Tibial artery (tissue), 4 donors: ENCODE results near the gene CFAP210.
"Not testable (repeated sequence)": the region's sequence is repeated elsewhere in the genome, so short reads cannot be mapped to it uniquely, and the experiment has no call there.

Source experiments
- DNase-seq, 2 donors: peaks; one replicate each; pipeline ENCODE4 v3.0.0-alpha.2; 2019
- H3K27ac ChIP-seq, 2 donors: fragments of 200-600 bp; sonication (generic) in 1 of 2; 1 replicate in 1 of 2; 2 replicates in 1 of 2; pipeline ENCODE4 v1.5.1; 2018 to 2019; ENCODE audit warnings: mild to moderate bottlenecking in 1 of 2
- H3K27me3 ChIP-seq, 2 donors: fragments of 200-600 bp; sonication (generic) in 1 of 2; one replicate each; pipeline versions ENCODE4 v1.5.1 to v1.6.0; 2016 to 2019
- H3K36me3 ChIP-seq, 3 donors: fragments of 200-600 bp; sonication (generic) in 2 of 3; one replicate each; pipeline ENCODE4 v1.5.1; 2016 to 2019; ENCODE audit warnings: mild to moderate bottlenecking in 2 of 3
- H3K4me1 ChIP-seq, 4 donors: fragments of 200-600 bp; sonication (generic) in 2 of 4; 1 replicate in 3 of 4; 2 replicates in 1 of 4; pipeline ENCODE4 v1.5.1; 2016 to 2019
- H3K4me3 ChIP-seq, 2 donors: fragments of 200-600 bp; sonication (generic) in 1 of 2; 1 replicate in 1 of 2; 2 replicates in 1 of 2; pipeline ENCODE4 v1.5.1; 2018 to 2019; ENCODE audit warnings: mild to moderate bottlenecking in 2 of 2
- H3K9me3 ChIP-seq, 3 donors: fragments of 200-600 bp; sonication (generic) in 1 of 3; one replicate each; pipeline ENCODE4 v1.5.1; 2016 to 2019
- CTCF ChIP-seq, 2 experiments: fragments of 200-600 bp in 1 of 2; fragments of 450-650 bp in 1 of 2; IDR thresholded peaks; one replicate each; pipeline ENCODE4 v1.5.1; 2017 to 2019; ENCODE audit warnings: antibody characterized with exemption in 2 of 2, mild to moderate bottlenecking in 1 of 2, moderate library complexity in 1 of 2
- intact Hi-C: fragments of 100-400 bp; cut with DNase I; formaldehyde crosslinking; loops from one replicate; pipeline ENCODE4 v1.15.0; 2023; ENCODE audit warnings: low total_unique reads

The CFAP210 gene

DNA sequence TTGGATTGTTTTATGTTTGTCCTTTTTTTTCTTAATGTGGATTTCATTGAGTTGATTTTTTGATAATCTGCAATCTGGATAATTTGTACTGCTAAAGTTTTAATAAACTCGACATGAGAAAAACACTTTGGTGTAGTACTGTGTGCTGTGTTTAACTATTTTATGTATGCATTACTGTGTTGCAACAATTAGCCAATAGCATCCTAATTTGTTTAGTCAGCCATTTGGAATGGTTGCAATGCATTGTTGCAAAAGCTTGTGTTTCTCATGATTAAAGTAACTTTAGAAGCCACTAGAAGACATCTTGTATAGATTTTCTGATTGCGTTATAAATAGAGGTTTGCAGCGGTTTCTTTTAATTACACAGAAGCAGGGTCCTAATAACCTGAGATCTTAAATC is 56.6 kb downstream of the CFAP210 start:
- no peaks in the 10 kb centered on the region for H3K4me1 ChIP-seq
- H3K27ac ChIP-seq = no peak overlapping the region
- no peaks in the 10 kb centered on the region for H3K27me3 ChIP-seq
- peaks cover 37 to 49% (median 48%) of the 10 kb centered on the region in 3 donors for H3K36me3 ChIP-seq
- H3K9me3 ChIP-seq = no peaks in the 10 kb centered on the region
- intact Hi-C loops = no loop called here
- TF ChIP-seq CTCF (IDR thresholded peaks at IDR 0.05) = no peak
- no peak overlapping the region for H3K4me3 ChIP-seq
- DNase-seq = no peak

GRCh38 chr2:169636440-169637097 is 57.6 kb downstream of the CFAP210 start:
- no peak for DNase-seq
- intact Hi-C loops = no loop called here
- no peak overlapping the region for H3K27ac ChIP-seq
- no peaks in the 10 kb centered on the region for H3K9me3 ChIP-seq
- no peak overlapping the region for H3K4me3 ChIP-seq
- TF ChIP-seq CTCF (IDR thresholded peaks at IDR 0.05) = no peak
- H3K36me3 ChIP-seq = peaks cover 43 to 60% (median 59%) of the 10 kb centered on the region in 3 donors
- no peaks in the 10 kb centered on the region for H3K4me1 ChIP-seq
- H3K27me3 ChIP-seq = no peaks in the 10 kb centered on the region

DNA sequence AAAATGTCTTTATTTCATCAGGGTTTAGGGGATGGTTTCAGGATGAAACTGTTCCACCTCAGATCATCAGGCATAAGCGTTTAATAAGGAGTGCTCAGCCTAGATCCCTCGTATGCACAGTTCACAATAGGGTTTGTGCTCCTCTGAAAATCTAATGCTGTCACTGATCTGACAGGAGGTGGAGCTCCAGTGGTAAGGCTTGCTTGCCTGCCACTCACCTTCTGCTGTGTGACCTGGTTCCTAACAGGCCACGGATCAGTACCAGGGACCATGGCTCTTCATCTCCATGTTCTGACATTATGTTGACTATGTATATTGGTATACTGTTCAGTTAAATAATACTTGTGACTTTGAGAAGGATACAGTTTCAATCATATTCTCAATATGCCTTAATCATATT is 68.4 kb downstream of the CFAP210 start:
- Histone ChIP-seq H3K9me3 (no peaks in the 10 kb centered on the region), H3K4me1 (no peaks in the 10 kb centered on the region), H3K36me3 (peaks cover 10 to 64% (median 31%) of the 10 kb centered on the region in 3 donors), H3K27me3 (no peaks in the 10 kb centered on the region), H3K4me3 (no peak overlapping the region), H3K27ac (no peak overlapping the region)
- no peak for TF ChIP-seq CTCF (IDR thresholded peaks at IDR 0.05)
- intact Hi-C loops = no loop called here
- no peak for DNase-seq

DNA sequence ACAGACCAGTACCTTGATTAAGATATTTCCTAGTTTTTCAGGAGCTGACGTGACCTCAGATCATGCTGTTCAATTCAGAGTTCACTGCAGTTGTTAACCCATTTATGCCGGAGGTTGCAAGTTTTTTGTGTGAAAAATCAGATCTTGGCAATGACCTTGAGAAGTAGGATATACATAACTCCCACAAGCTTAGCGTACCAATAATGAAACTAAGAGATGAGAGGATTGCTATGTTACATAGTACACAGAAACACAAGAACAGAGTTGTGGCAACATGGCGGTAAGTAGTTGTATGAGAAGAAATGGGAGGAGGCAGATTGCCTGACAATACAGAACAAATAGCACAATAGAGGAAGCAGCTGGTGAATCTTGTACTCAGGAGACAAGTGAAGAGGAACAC is 71.0 kb downstream of the CFAP210 start:
- TF ChIP-seq CTCF (IDR thresholded peaks at IDR 0.05) = no peak
- H3K27me3 ChIP-seq = no peaks in the 10 kb centered on the region
- H3K4me3 ChIP-seq = no peak overlapping the region
- peaks cover 10 to 62% (median 32%) of the 10 kb centered on the region in 3 donors for H3K36me3 ChIP-seq
- no peaks in the 10 kb centered on the region for H3K4me1 ChIP-seq
- H3K9me3 ChIP-seq = no peaks in the 10 kb centered on the region
- intact Hi-C loops = no loop called here
- DNase-seq = no peak
- H3K27ac ChIP-seq = no peak overlapping the region

DNA sequence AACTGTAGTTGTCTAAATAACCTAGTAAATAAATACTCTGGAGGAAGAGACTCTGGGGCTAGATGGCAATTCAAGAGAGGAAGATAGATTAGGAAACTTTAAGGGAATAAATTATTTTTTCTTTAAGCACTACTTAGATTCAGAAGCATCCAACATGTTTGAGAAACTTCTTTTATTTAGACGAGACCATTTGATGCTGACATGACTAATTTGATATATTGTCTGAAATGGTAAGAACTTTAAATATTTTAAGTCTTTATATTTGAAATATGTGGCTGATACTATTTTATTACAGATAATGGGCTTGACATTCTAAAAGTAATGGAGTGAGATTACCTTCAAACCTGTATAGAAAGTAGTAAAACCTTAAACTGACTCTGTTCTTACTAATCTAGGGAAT is 73.7 kb downstream of the CFAP210 start:
- no peak for DNase-seq
- H3K4me1 ChIP-seq = no peaks in the 10 kb centered on the region
- H3K27me3 ChIP-seq = no peaks in the 10 kb centered on the region
- H3K27ac ChIP-seq = no peak overlapping the region
- H3K9me3 ChIP-seq = no peaks in the 10 kb centered on the region
- H3K36me3 ChIP-seq = peaks cover 13 to 66% (median 48%) of the 10 kb centered on the region in 3 donors
- no peak overlapping the region for H3K4me3 ChIP-seq
- no peak for TF ChIP-seq CTCF (IDR thresholded peaks at IDR 0.05)
- intact Hi-C loops = no loop called here

DNA sequence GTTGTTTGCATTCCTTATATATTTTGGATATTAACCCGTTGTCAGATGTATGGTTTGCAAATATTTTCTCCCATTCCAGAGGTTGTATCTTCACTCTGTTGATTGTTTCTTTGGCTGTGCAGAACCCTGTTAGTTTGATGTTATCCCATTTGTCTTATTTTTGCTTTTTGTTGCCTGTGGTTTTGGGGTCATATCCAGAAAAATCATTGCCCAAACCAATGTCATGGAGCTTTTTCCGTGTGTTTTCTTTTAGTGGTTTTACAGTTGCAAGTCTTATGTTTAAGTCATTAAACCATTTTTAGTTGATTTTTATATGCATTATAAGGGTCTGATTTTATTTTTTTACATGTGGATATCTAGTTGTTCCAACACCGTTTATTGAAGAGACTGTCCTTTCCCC is 74.3 kb downstream of the CFAP210 start:
- no peak for TF ChIP-seq CTCF (IDR thresholded peaks at IDR 0.05)
- intact Hi-C loops = no loop called here
- no peak for DNase-seq

GRCh38 chr2:169615982-169616381 is 78.2 kb downstream of the CFAP210 start:
- H3K9me3 ChIP-seq, H3K27ac ChIP-seq, H3K4me1 ChIP-seq, intact Hi-C loops, H3K27me3 ChIP-seq, H3K4me3 ChIP-seq, DNase-seq: not testable (repeated sequence)
- peaks cover 42 to 72% (median 70%) of the 10 kb centered on the region in 3 donors for H3K36me3 ChIP-seq

More for the DNA sequence above, 74.3 kb downstream of the CFAP210 start:
- Histone ChIP-seq H3K9me3 (no peaks in the 10 kb centered on the region), H3K27ac (no peak overlapping the region), H3K4me3 (no peak overlapping the region), H3K27me3 (no peaks in the 10 kb centered on the region), H3K4me1 (no peaks in the 10 kb centered on the region), H3K36me3 (peaks cover 18 to 68% (median 53%) of the 10 kb centered on the region in 3 donors)
